Fibroblast of lung (primary cell): ENCODE results near the gene TLL1. TPM values are rescaled to one million over a fixed set of nuclear protein-coding genes. Genes with fewer than 3 reads are reported as not detected.

ENCODE experiments used
- DNase-seq, 2 donors: peaks; one replicate each; pipeline versions ENCODE4 v3.0.0 to v3.0.0-alpha.2; 2010; ENCODE audit warnings: low read depth in 2 of 2
- H2AFZ ChIP-seq: 2 replicates; pipeline ENCODE4 v1.5.1; 2012; ENCODE audit warnings: low read length, control low read depth, inconsistent platforms
- H3K27ac ChIP-seq: 2 replicates; pipeline ENCODE4 v1.5.1; 2011; ENCODE audit warnings: low read length, control low read depth; ENCODE audit not compliant: insufficient read depth
- H3K27me3 ChIP-seq: 2 replicates; pipeline ENCODE4 v1.5.1; 2011; ENCODE audit warnings: mild to moderate bottlenecking, low read length; ENCODE audit not compliant: control insufficient read depth, insufficient read depth
- H3K36me3 ChIP-seq: 2 replicates; pipeline ENCODE4 v1.5.1; 2011; ENCODE audit warnings: low read length; ENCODE audit not compliant: control insufficient read depth, insufficient read depth
- H3K4me1 ChIP-seq: 2 replicates; pipeline ENCODE4 v1.5.1; 2011; ENCODE audit warnings: low read length; ENCODE audit not compliant: control insufficient read depth, insufficient read depth; ENCODE audit errors: extremely low read depth
- H3K4me2 ChIP-seq: 2 replicates; pipeline ENCODE4 v1.5.1; 2011; ENCODE audit warnings: low read length, control low read depth; ENCODE audit not compliant: insufficient read depth; ENCODE audit errors: extremely low read depth
- H3K4me3 ChIP-seq, 4 experiments: fragments of 200-600 bp in 1 of 4; sonication (generic) in 1 of 4; replicated peaks in 1 of 4; 2 replicates each; pipeline ENCODE4 v1.5.1; 2011 to 2016; ENCODE audit warnings: low read length in 4 of 4, low read depth in 3 of 4, mild to moderate bottlenecking in 3 of 4, control low read depth in 2 of 4, inconsistent platforms in 1 of 4, mixed read lengths in 1 of 4; ENCODE audit not compliant: insufficient read depth in 1 of 4; ENCODE audit errors: control extremely low read depth in 1 of 4
- H3K79me2 ChIP-seq: 2 replicates; pipeline ENCODE4 v1.5.1; 2012; ENCODE audit warnings: mild to moderate bottlenecking, low read length, inconsistent platforms; ENCODE audit not compliant: control insufficient read depth, insufficient read depth
- H3K9ac ChIP-seq: 2 replicates; pipeline ENCODE4 v1.5.1; 2011; ENCODE audit warnings: mild to moderate bottlenecking, low read length, control low read depth; ENCODE audit not compliant: insufficient read depth
- H3K9me3 ChIP-seq: 2 replicates; pipeline ENCODE4 v1.5.1; 2012; ENCODE audit warnings: low read depth, low read length; ENCODE audit not compliant: control insufficient read depth, insufficient read depth
- H4K20me1 ChIP-seq: 2 replicates; pipeline ENCODE4 v1.5.1; 2011; ENCODE audit warnings: low read length; ENCODE audit not compliant: control insufficient read depth, insufficient read depth; ENCODE audit errors: extremely low read depth
- CTCF ChIP-seq, 2 donors: IDR thresholded peaks in 1 of 2; conservative IDR thresholded peaks in 1 of 2; 1 replicate in 1 of 2; 2 replicates in 1 of 2; pipeline ENCODE4 v1.5.1; 2011 to 2012; ENCODE audit warnings: low read length in 2 of 2, control low read depth in 1 of 2, inconsistent platforms in 1 of 2, low read depth in 1 of 2, mild to moderate bottlenecking in 1 of 2
- EZH2 ChIP-seq: IDR thresholded peaks from 2 replicates; pipeline ENCODE4 v1.5.1; 2012; ENCODE audit warnings: low read length, control low read depth, mild to moderate bottlenecking; ENCODE audit errors: missing control alignments
- polyA plus RNA-seq, 2 donors: library from polyadenylated mRNA; depleted of rRNA in 1 of 2; stranded (reverse) in 1 of 2; unstranded in 1 of 2; fragments of >200 nt; gene quantifications; 2 replicates each; pipeline ENCODE4 v1.2.1, GENCODE V29; 2011 to 2012; ENCODE audit warnings: missing spikeins in 1 of 2
- total RNA-seq: library from RNA; depleted of rRNA; stranded (reverse); fragments of >200 nt; gene quantifications from 2 replicates; pipeline ENCODE4 v1.2.1, GENCODE V29; 2014

TLL1 gene
- total and polyA plus RNA-seq, 2 donors (not counting 1 experiment from before 2014, with no cell fraction given) = 0.33 to 2.7 TPM

- Histone ChIP-seq H3K4me1 (no peaks in the 10 kb centered on the region), H3K27me3 (no peaks in the 10 kb centered on the region), H4K20me1 (no peaks in the 10 kb centered on the region), H3K9ac (no peak overlapping the region), H2AFZ (no peak overlapping the region), H3K9me3 (no peaks in the 10 kb centered on the region), H3K4me2 (no peak overlapping the region), H3K36me3 (no peaks in the 10 kb centered on the region), H3K4me3 (no peak overlapping the region), H3K79me2 (no peaks in the 10 kb centered on the region), H3K27ac (no peak overlapping the region)
- DNase-seq = no peak
- TF ChIP-seq EZH2 (no peak), CTCF (conservative IDR thresholded peaks at IDR 0.05 in 1 of 2, IDR thresholded peaks at IDR 0.05 in 1 of 2; ENCODE audit: low read depth in 1 of 2, low read length in 2 of 2) (no peak)
Observed at GRCh38 chr4:165947019-165947418, 74.0 kb downstream of the TLL1 start.

GRCh38 chr4:165953181-165953580 is 80.1 kb downstream of the TLL1 start:
- H2AFZ ChIP-seq = no peak overlapping the region
- H3K9me3 ChIP-seq = no peaks in the 10 kb centered on the region
- DNase-seq = no peak
- no peak overlapping the region for H3K4me3 ChIP-seq
- H3K27me3 ChIP-seq = no peaks in the 10 kb centered on the region
- no peaks in the 10 kb centered on the region for H3K36me3 ChIP-seq
- TF ChIP-seq CTCF (conservative IDR thresholded peaks at IDR 0.05 in 1 of 2, IDR thresholded peaks at IDR 0.05 in 1 of 2; ENCODE audit: low read depth in 1 of 2, low read length in 2 of 2) = no peak
- TF ChIP-seq EZH2 = no peak
- H3K4me2 ChIP-seq = no peak overlapping the region
- H3K27ac ChIP-seq = no peak overlapping the region
- no peaks in the 10 kb centered on the region for H3K4me1 ChIP-seq
- no peaks in the 10 kb centered on the region for H4K20me1 ChIP-seq
- no peak overlapping the region for H3K9ac ChIP-seq
- H3K79me2 ChIP-seq = no peaks in the 10 kb centered on the region

- no peak for DNase-seq
- Histone ChIP-seq H3K27me3 (no peaks in the 10 kb centered on the region), H3K79me2 (no peaks in the 10 kb centered on the region), H3K4me3 (no peak overlapping the region), H3K9me3 (no peaks in the 10 kb centered on the region), H3K9ac (no peak overlapping the region), H3K4me2 (no peak overlapping the region), H3K4me1 (no peaks in the 10 kb centered on the region), H3K27ac (no peak overlapping the region), H3K36me3 (no peaks in the 10 kb centered on the region), H2AFZ (no peak overlapping the region), H4K20me1 (no peaks in the 10 kb centered on the region)
- TF ChIP-seq EZH2 (no peak), CTCF (conservative IDR thresholded peaks at IDR 0.05 in 1 of 2, IDR thresholded peaks at IDR 0.05 in 1 of 2; ENCODE audit: low read depth in 1 of 2, low read length in 2 of 2) (no peak)
Observed at GRCh38 chr4:165963621-165964020, 90.6 kb downstream of the TLL1 start.
